Small intestine (tissue), 7 donors: ENCODE data around the gene MPHOSPH9. TPM values are rescaled to one million over a fixed set of nuclear protein-coding genes. Genes with fewer than 3 reads are reported as not detected.
A peak's percentile ranks its signal among the peaks of the same experiment; 100 is the strongest.

Source experiments
- DNase-seq, 2 donors: peaks; one replicate each; pipeline versions ENCODE4 v3.0.0 to v3.0.0-alpha.2; 2013
- FAIRE-seq: peaks from 2 replicates; lab custom pipeline; 2012; peaks lifted over from hg19 to GRCh38; lab: Jason Lieb, UNC
- H3K27ac ChIP-seq, 3 donors: one replicate each; pipeline ENCODE4 v1.5.1; 2013; ENCODE audit warnings: low read length in 2 of 3, mild to moderate bottlenecking in 2 of 3, control low read depth in 1 of 3, inconsistent platforms in 1 of 3, low read depth in 1 of 3, moderate library complexity in 1 of 3
- H3K27me3 ChIP-seq, 3 donors: one replicate each; pipeline ENCODE4 v1.6.1; 2013; ENCODE audit warnings: low read length in 3 of 3, inconsistent platforms in 1 of 3; ENCODE audit not compliant: control insufficient read depth in 3 of 3, insufficient read depth in 3 of 3
- H3K36me3 ChIP-seq, 3 donors: one replicate each; pipeline ENCODE4 v1.6.1; 2013; ENCODE audit warnings: low read length in 3 of 3, inconsistent platforms in 1 of 3, low read depth in 1 of 3, mild to moderate bottlenecking in 1 of 3, moderate library complexity in 1 of 3; ENCODE audit not compliant: control insufficient read depth in 3 of 3, insufficient read depth in 2 of 3
- H3K4me1 ChIP-seq, 3 donors: one replicate each; pipeline ENCODE4 v1.6.1; 2013; ENCODE audit warnings: low read length in 2 of 3, inconsistent platforms in 1 of 3, low read depth in 1 of 3, mild to moderate bottlenecking in 1 of 3, moderate library complexity in 1 of 3; ENCODE audit not compliant: control insufficient read depth in 3 of 3, insufficient read depth in 2 of 3
- H3K4me3 ChIP-seq, 3 donors: one replicate each; pipeline ENCODE4 v1.5.1; 2013; ENCODE audit warnings: low read length in 3 of 3, control low read depth in 1 of 3, inconsistent platforms in 1 of 3, low read depth in 1 of 3, mild to moderate bottlenecking in 1 of 3, moderate library complexity in 1 of 3
- H3K9me3 ChIP-seq, 2 donors: one replicate each; pipeline ENCODE4 v1.6.1; 2013; ENCODE audit warnings: low read depth in 1 of 2, low read length in 1 of 2; ENCODE audit not compliant: control insufficient read depth in 2 of 2, insufficient read depth in 1 of 2
- WGBS, 3 donors: extraction: QIAGEN DNeasy Blood & Tissue Kit; methylation state at CpG; one replicate each; pipeline ENCODE4 v1.1.7; 2013; 5-methylcytosine and 5-hydroxymethylcytosine counted together
- polyA plus RNA-seq, 4 donors: library from polyadenylated mRNA; stranded (reverse) in 3 of 4; unstranded in 1 of 4; fragments of 200-250 nt in 3 of 4; fragments of 120-200 nt in 1 of 4; gene quantifications; one replicate each; pipeline versions ENCODE4 v1.2.1 to v1.2.3, GENCODE V29; 2013
- donor health status: healthy with polysubstance abuse.
- donor health status: control.
- donor health status: control.
- donor health status: Bipolar disorder and iron deficiency.
- donor health status: healthy.

The MPHOSPH9 gene
- polyA plus RNA-seq, 4 donors = 1.6 to 16.4 (median 5.2) TPM

DNA sequence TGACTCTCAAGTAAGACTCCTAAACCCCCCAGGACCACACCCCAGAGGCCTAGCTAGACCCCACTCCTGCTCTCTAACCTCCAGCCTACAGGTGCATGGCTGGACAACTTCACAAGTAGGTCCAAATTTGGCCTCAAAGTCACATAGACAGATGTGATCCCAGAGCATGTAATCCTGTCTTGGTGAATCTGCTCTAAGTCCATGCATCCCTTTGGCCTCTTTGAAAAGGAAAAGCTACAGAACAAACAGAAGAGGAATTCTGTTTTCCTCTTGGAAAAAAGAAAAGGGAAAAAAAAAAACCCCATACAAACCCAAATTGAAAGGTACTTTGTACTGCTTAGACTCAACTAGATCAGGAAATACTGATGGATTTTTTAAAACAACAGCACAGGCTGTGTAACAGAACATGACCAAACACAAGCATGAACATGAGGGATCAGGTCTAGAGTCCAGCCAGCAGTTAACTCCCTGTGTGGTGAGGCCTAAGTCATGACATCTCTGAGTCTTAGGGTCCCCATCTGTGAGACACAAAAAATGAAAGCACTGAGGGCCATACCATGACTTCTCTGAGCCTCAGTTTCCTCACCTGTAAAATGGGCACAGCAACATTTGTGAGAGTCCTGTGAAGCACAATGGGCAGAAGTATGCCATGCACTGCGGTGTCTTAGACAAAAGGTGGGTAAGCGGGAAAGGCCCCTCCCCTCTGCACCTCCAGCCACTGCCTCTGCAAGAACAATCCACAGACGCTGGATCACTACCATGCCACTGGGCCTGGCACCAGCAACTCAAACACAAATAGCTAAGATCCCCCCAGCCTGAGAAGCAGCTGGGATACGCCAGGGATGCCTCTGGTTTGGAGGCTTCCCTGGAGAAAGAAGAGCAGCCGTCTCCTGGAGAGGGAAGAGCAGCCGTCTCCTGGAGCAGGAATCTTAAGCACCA, 92.0 kb downstream of the MPHOSPH9 start:
- WGBS, 3 donors = 50 to 67% (median 57%) methylated on average over 6 of the region's 6 CpGs
- Histone ChIP-seq H3K4me3 (no peak overlapping the region), H3K9me3 (no peaks in the 10 kb centered on the region)

DNA sequence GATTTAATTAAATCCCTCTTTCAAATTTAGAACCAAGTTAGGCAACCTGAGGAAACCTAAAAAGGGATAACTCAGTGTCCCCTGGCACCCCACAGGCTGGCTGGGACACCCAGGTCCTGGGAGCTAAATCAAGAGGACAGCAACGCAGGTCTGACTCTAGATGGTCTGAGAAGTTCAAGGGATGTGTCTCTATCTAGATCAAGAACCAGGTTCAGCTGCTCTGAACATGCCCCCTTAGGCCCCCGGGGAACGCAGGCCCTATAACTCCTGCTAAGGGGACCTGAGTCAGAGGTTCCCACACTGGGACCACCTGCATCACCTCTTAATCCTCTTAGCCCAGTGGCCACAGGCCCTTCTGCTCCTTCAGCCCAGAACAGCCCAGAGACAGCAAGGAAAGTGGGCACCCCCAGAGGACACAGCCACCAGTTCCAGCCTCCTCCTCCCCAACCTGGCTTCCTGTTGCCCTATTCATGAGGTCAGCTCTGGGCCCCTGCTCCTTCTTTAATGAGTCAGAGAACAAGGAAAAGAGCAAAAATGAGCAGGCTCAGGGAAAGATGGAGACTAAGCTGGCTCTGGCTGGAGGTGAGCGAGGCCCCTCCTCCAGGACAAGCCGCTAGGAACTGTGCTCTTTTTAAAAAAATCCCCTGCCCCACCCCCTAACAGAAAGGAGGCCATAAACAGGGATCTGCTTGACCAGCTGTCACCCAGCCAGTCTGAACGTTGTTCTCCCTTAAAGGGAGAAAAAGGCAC, 92.8 kb downstream of the MPHOSPH9 start:
- 42 to 56% (median 51%) methylated on average over 6 of the region's 6 CpGs for WGBS, 3 donors
- DNase-seq (peak in 1 of 2 donors; percentile 73), FAIRE-seq (no peak)
- peak overlapping the region; percentile 82 to 96 (median 93) for H3K27ac ChIP-seq
- H3K27me3 ChIP-seq = no peaks in the 10 kb centered on the region
- peaks cover 0 to 9% (median 0%) of the 10 kb centered on the region in 3 donors for H3K36me3 ChIP-seq
- H3K4me3 ChIP-seq = no peak overlapping the region
- H3K9me3 ChIP-seq = no peaks in the 10 kb centered on the region
- H3K4me1 ChIP-seq = peaks cover 15 to 41% (median 26%) of the 10 kb centered on the region in 3 donors

More for the DNA sequence above, 92.0 kb downstream of the MPHOSPH9 start:
- DNase-seq = peak; percentile 42 to 51
- peaks cover 0 to 9% (median 0%) of the 10 kb centered on the region in 3 donors for H3K36me3 ChIP-seq
- FAIRE-seq = no peak
- no peaks in the 10 kb centered on the region for H3K27me3 ChIP-seq
- peaks cover 15 to 41% (median 26%) of the 10 kb centered on the region in 3 donors for H3K4me1 ChIP-seq
- H3K27ac ChIP-seq = peak overlapping the region; percentile 82 to 96 (median 93)

DNA sequence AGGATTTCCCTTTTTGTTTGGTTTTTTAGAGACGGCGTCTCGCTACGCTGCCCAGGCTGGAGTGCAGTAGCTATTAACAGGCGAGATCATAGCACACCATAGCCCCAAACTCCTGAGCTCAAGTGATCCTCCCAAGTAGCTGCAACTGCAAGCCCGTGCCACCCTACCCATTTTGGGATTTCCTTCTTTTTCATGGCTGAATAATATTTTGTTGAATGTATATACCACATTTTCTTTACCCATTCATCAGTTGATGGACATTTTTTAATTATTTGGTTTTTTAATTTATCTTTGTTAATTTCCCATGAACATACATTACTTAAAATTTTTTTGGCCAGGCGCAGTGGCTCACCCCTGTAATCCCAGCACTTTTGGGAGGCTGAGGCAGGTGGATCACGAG, 97.3 kb downstream of the MPHOSPH9 start:
- DNase-seq (no peak), FAIRE-seq (no peak)
- 76 to 97% (median 76%) methylated on average over 8 of the region's 8 CpGs for WGBS, 3 donors
- Histone ChIP-seq H3K9me3 (no peaks in the 10 kb centered on the region), H3K4me1 (peaks cover 4 to 16% (median 13%) of the 10 kb centered on the region in 3 donors), H3K27me3 (no peaks in the 10 kb centered on the region), H3K4me3 (no peak overlapping the region), H3K36me3 (peaks cover 0 to 20% (median 0%) of the 10 kb centered on the region in 3 donors), H3K27ac (no peak overlapping the region)

DNA sequence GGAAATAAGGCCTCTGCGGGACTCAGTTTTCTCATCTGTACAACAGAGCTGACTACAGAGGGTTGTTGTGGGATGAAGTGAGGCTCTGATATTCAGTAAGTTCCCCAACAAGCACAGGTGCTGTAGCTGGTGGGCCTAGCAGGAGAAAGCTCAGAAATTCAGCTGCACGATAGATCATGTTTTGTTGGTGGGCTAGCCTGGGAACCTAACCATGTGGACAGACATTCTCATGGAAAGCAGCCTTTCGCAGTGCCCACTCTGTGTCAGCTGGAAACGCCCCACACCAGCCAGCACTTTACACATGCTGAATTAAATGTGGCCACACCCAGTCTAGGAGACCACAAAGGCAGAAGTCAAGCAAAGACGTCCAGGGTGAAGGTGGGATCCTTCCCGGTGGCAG, 98.1 kb downstream of the MPHOSPH9 start:
- no peak for FAIRE-seq
- 89 to 95% (median 89%) methylated on average over 6 of the region's 6 CpGs for WGBS, 3 donors
- Histone ChIP-seq H3K27ac (no peak overlapping the region), H3K4me3 (no peak overlapping the region), H3K9me3 (no peaks in the 10 kb centered on the region), H3K27me3 (no peaks in the 10 kb centered on the region), H3K36me3 (peaks cover 0 to 20% (median 0%) of the 10 kb centered on the region in 3 donors), H3K4me1 (peaks cover 2 to 8% (median 4%) of the 10 kb centered on the region in 3 donors)
- DNase-seq = no peak

DNA sequence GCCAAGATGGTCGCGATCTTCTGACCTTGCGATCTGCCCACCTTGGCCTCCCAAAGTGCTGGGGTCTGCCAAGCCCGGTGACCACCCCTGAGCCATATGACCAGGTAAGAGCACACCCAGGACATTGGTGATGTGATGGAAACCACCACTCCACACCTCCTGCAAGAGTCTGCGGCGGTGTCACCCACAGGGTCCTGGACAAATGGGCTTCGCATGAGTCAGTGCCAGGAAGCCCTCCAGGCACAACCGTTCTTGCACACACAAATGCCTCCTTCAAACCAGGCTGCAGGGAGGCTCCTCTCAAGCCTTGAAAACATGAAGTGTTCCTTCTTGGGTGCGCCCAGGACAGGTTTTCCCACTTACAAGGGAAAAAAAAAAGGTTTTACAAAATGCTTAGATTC, 98.7 kb downstream of the MPHOSPH9 start:
- WGBS, 3 donors = 94 to 96% (median 95%) methylated on average over 9 of the region's 9 CpGs
- DNase-seq (no peak), FAIRE-seq (no peak)
- H3K27me3 ChIP-seq = no peaks in the 10 kb centered on the region
- peaks cover 0 to 7% (median 2%) of the 10 kb centered on the region in 3 donors for H3K4me1 ChIP-seq
- peaks cover 0 to 20% (median 0%) of the 10 kb centered on the region in 3 donors for H3K36me3 ChIP-seq
- H3K4me3 ChIP-seq = no peak overlapping the region
- no peak overlapping the region for H3K27ac ChIP-seq
- H3K9me3 ChIP-seq = no peaks in the 10 kb centered on the region

DNA sequence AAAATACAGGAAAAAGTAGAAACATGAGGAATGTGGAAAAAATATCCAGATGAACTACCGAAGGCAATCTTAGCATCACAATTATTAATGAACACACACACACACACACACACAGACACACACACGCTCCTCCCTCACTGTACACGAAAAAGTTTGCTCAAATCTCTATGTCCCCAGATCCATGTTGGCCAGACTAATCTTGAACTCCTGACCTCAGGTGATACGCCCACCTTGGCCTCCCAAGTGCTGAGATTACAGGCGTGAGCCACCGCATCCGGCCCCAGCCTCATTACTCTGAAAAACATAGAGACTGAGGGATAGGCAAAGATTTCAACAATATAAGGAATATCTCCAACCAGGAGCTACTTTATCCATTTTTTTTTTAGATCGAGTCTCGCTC, 99.2 kb downstream of the MPHOSPH9 start:
- FAIRE-seq = no peak
- H3K4me3 ChIP-seq = no peak overlapping the region
- 91 to 92% (median 91%) methylated on average over 9 of the region's 9 CpGs for WGBS, 3 donors
- H3K27me3 ChIP-seq = no peaks in the 10 kb centered on the region
- peaks cover 0 to 7% (median 2%) of the 10 kb centered on the region in 3 donors for H3K4me1 ChIP-seq
- no peaks in the 10 kb centered on the region for H3K9me3 ChIP-seq
- peaks cover 0 to 20% (median 0%) of the 10 kb centered on the region in 3 donors for H3K36me3 ChIP-seq
- H3K27ac ChIP-seq = no peak overlapping the region
- DNase-seq = no peak

DNA sequence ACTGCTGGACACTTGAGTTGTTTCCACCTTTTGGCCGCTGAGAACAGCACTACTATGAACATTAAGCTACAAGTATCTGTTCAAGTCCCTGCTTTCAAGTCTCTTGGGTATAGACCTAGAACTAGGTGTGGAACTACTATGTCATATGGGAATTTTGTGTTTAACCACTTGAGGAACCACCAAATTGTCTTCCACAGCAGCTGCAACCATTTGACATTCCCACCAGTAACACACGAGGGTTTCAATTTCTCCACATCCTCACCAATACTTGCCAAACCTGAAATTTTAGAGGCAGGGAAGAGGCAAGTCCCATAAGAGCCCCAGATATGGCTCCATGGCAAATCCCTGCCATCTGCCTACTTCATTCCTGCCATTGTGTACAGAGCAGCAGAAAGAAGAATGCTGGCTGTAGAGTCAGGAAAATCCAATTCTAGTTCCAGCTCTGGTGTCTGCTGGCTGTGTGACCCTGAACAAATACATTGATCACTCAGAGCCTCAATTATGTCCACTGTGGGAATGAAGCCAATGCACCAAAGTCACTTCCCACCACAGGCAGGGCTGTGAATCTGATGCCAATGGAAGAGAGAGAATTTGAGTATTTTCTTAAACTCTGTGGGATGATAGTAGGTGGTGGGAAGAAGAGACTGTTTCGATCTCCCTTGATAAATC, 99.9 kb downstream of the MPHOSPH9 start:
- Histone ChIP-seq H3K36me3 (peaks cover 0 to 20% (median 0%) of the 10 kb centered on the region in 3 donors), H3K4me3 (no peak overlapping the region), H3K9me3 (no peaks in the 10 kb centered on the region), H3K27ac (no peak overlapping the region), H3K4me1 (peaks cover 0 to 7% (median 2%) of the 10 kb centered on the region in 3 donors), H3K27me3 (no peaks in the 10 kb centered on the region)
- WGBS, 3 donors = 78 to 84% (median 79%) methylated on average over 3 of the region's 3 CpGs
- FAIRE-seq = no peak
- no peak for DNase-seq
